H1 (cell line): ENCODE data around the gene ZNF775. TPM values are rescaled to one million over a fixed set of nuclear protein-coding genes. Genes with fewer than 3 reads are reported as not detected.

Experiments
- ASH2L ChIP-seq: fragments of 200-600, 300-600 bp; sonication (generic); IDR thresholded peaks from one replicate; pipeline ENCODE4 v1.7.1; 2017; ENCODE audit warnings: low read length
- CEBPB ChIP-seq: IDR thresholded peaks from 2 replicates; pipeline ENCODE4 v1.6.1; 2012; ENCODE audit warnings: low read depth, low read length
- CREB1 ChIP-seq: IDR thresholded peaks from 2 replicates; pipeline ENCODE4 v1.6.1; 2012; ENCODE audit warnings: inconsistent platforms
- CTBP2 ChIP-seq: IDR thresholded peaks from 2 replicates; pipeline ENCODE4 v1.7.0; 2011; ENCODE audit warnings: borderline replicate concordance, mild to moderate bottlenecking, moderate library complexity, mixed read lengths, low read length; ENCODE audit not compliant: insufficient read depth, insufficient read length
- FOSL1 ChIP-seq: IDR thresholded peaks from 2 replicates; pipeline ENCODE4 v1.6.1; 2011; ENCODE audit warnings: mild to moderate bottlenecking, low read depth, low read length, moderate library complexity; ENCODE audit not compliant: insufficient read depth
- HDAC2 ChIP-seq, 2 experiments: fragments of 300-600 bp in 1 of 2; sonication (generic) in 1 of 2; IDR thresholded peaks; 2 replicates each; pipeline ENCODE4 v1.6.1; 2011 to 2012; ENCODE audit warnings: low read depth in 2 of 2, low read length in 2 of 2, mild to moderate bottlenecking in 2 of 2, moderate library complexity in 2 of 2, borderline replicate concordance in 1 of 2, inconsistent platforms in 1 of 2
- HDAC6 ChIP-seq: IDR thresholded peaks from one replicate; pipeline ENCODE4 v1.7.1; 2012; ENCODE audit warnings: low read depth, mild to moderate bottlenecking, inconsistent platforms, low read length, moderate library complexity
- JUN ChIP-seq: IDR thresholded peaks from 2 replicates; pipeline ENCODE4 v1.6.1; 2011; ENCODE audit warnings: low read depth, mild to moderate bottlenecking, improper control_type of control experiment, low read length
- KDM1A ChIP-seq: fragments of 200-600, 300-600 bp; sonication (generic); IDR thresholded peaks from 2 replicates; pipeline ENCODE4 v1.7.1; 2016; ENCODE audit warnings: mild to moderate bottlenecking, low read length, borderline replicate concordance
- KDM5A ChIP-seq: fragments of 200-600 bp; IDR thresholded peaks from 2 replicates; pipeline ENCODE4 v1.7.1; 2012; ENCODE audit warnings: mild to moderate bottlenecking, low read length, inconsistent platforms, mixed read lengths
- MAFK ChIP-seq: IDR thresholded peaks from 2 replicates; pipeline ENCODE4 v1.6.1; 2012; ENCODE audit warnings: low read depth, mild to moderate bottlenecking, improper control_type of control experiment, low read length
- NANOG ChIP-seq: IDR thresholded peaks from 2 replicates; pipeline ENCODE4 v1.6.1; 2011; ENCODE audit warnings: low read length, low read depth, mild to moderate bottlenecking, inconsistent platforms; ENCODE audit not compliant: insufficient read depth, poor library complexity, severe bottlenecking
- POU5F1 ChIP-seq: IDR thresholded peaks from 2 replicates; pipeline ENCODE4 v1.6.1; 2011; ENCODE audit warnings: low read depth, mild to moderate bottlenecking, low read length, moderate library complexity
- RAD21 ChIP-seq, 2 experiments: IDR thresholded peaks in 1 of 2; conservative IDR thresholded peaks in 1 of 2; 2 replicates each; pipeline ENCODE4 v1.6.1; 2011; ENCODE audit warnings: low read depth in 2 of 2, low read length in 2 of 2, improper control_type of control experiment in 1 of 2, inconsistent platforms in 1 of 2, mild to moderate bottlenecking in 1 of 2, moderate library complexity in 1 of 2
- RFX5 ChIP-seq: IDR thresholded peaks from 2 replicates; pipeline ENCODE4 v1.6.1; 2011; ENCODE audit warnings: low read depth, low read length, improper control_type of control experiment, borderline replicate concordance
- SAP30 ChIP-seq: fragments of 300-600 bp; sonication (generic); IDR thresholded peaks from 2 replicates; pipeline ENCODE4 v1.7.1; 2012; ENCODE audit warnings: low read length, moderate library complexity, mild to moderate bottlenecking, inconsistent platforms; ENCODE audit not compliant: insufficient read depth, insufficient replicate concordance
- SIN3A ChIP-seq, 2 experiments: IDR thresholded peaks in 1 of 2; conservative IDR thresholded peaks in 1 of 2; 2 replicates each; pipeline ENCODE4 v1.6.1; 2011 to 2012; ENCODE audit warnings: low read length in 2 of 2, improper control_type of control experiment in 1 of 2, low read depth in 1 of 2, mild to moderate bottlenecking in 1 of 2
- SIRT6 ChIP-seq: IDR thresholded peaks from one replicate; pipeline ENCODE4 v1.7.1; 2012; ENCODE audit warnings: low read length, inconsistent platforms
- SP1 ChIP-seq: IDR thresholded peaks from 2 replicates; pipeline ENCODE4 v1.6.1; 2011; ENCODE audit warnings: low read depth, low read length
- TAF1 ChIP-seq: IDR thresholded peaks from 2 replicates; pipeline ENCODE4 v1.6.1; 2011; ENCODE audit warnings: mild to moderate bottlenecking, low read depth, low read length
- TBP ChIP-seq: IDR thresholded peaks from 2 replicates; pipeline ENCODE4 v1.6.1; 2011; ENCODE audit warnings: low read depth, low read length, improper control_type of control experiment
- TEAD4 ChIP-seq: IDR thresholded peaks from 2 replicates; pipeline ENCODE4 v1.6.1; 2012; ENCODE audit warnings: low read depth, low read length, inconsistent platforms, mixed read lengths
- YY1 ChIP-seq: IDR thresholded peaks from 2 replicates; pipeline ENCODE4 v1.6.1; 2011; ENCODE audit warnings: low read depth, mild to moderate bottlenecking, low read length
- polyA plus RNA-seq, 7 experiments: library from polyadenylated mRNA; depleted of rRNA in 3 of 7; stranded (reverse) in 5 of 7; unstranded in 2 of 7; fragments of >200 nt in 5 of 7; fragments of 200-250 nt in 2 of 7; gene quantifications; 1 replicate in 5 of 7; 2 replicates in 1 of 7; 4 replicates in 1 of 7; pipeline versions ENCODE4 v1.2.1 to v1.2.3, GENCODE V29; 2011 to 2013; ENCODE audit warnings: missing spikeins in 2 of 7, mixed read lengths in 2 of 7
- total RNA-seq: library from RNA; stranded (reverse); fragmentation: NEBNext Ultra II Directional; extraction: Animal tissue kit (Norgen Biotek cat#: 25700); gene quantifications from 2 replicates; pipeline ENCODE4 v1.2.1, GENCODE V29; 2021
- TF ChIP-seq, protein P1 (sequence below): IDR thresholded peaks from 2 replicates; pipeline ENCODE4 v1.6.1; 2012; ENCODE audit warnings: inconsistent platforms

The ZNF775 gene
- total and polyA plus RNA-seq, 2 of the 8 experiments (the other 6 are each of a cell fraction or from before 2014, with no cell fraction given), result 13.6 to 21.5 TPM

GRCh38 chr7:150368096-150368883 is 10.8 kb upstream of the ZNF775 start, which contains the start of gene REPIN1 (continued):
- TF ChIP-seq SIRT6 (no peak), JUN (no peak), TAF1 (no peak; the same call in none of the 2 replicates), HDAC6 (no peak), SAP30 (no peak), HDAC2 (IDR thresholded peaks at IDR 0.05; ENCODE audit: borderline replicate concordance in 1 of 2, low read depth in 2 of 2, low read length in 2 of 2) (0 out of 4 replicates have a peak, but pooled peaks of 1 of the 2 experiments have one; percentile 17), TEAD4 (no peak; the same call in 1 of the 2 replicates), SP1 (no peak), FOSL1 (no peak), CREB1 (no peak), MAFK (no peak), SIN3A (conservative IDR thresholded peaks at IDR 0.05 in 1 of 2, IDR thresholded peaks at IDR 0.05 in 1 of 2; ENCODE audit: low read depth in 1 of 2, low read length in 2 of 2) (peak in 1 of 2 experiments; percentile 47; a peak in 2 of 4 replicates), RFX5 (no peak), RAD21 (IDR thresholded peaks at IDR 0.05 in 1 of 2, conservative IDR thresholded peaks at IDR 0.05 in 1 of 2; ENCODE audit: low read depth in 2 of 2, low read length in 2 of 2) (no peak; a peak in 1 of 4 replicates), YY1 (no peak), CTBP2 (no peak), CEBPB (no peak), KDM1A (no peak), KDM5A (no peak), POU5F1 (no peak), ASH2L (peak; percentile 55), TBP (peak; percentile 44; the same call in 1 of the 2 replicates), NANOG (no peak)
- TF ChIP-seq, protein P1, sequence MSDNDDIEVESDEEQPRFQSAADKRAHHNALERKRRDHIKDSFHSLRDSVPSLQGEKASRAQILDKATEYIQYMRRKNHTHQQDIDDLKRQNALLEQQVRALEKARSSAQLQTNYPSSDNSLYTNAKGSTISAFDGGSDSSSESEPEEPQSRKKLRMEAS, result peak; percentile 80
